Measurements from ENCODE around the gene C19orf53. TPM values are rescaled to one million over a fixed set of nuclear protein-coding genes. Genes with fewer than 3 reads are reported as not detected.

C19orf53 gene
- polyA plus RNA-seq, 1 donor (not counting 4 experiments of a cell fraction or from before 2014, with no cell fraction given): 143 TPM

DNA sequence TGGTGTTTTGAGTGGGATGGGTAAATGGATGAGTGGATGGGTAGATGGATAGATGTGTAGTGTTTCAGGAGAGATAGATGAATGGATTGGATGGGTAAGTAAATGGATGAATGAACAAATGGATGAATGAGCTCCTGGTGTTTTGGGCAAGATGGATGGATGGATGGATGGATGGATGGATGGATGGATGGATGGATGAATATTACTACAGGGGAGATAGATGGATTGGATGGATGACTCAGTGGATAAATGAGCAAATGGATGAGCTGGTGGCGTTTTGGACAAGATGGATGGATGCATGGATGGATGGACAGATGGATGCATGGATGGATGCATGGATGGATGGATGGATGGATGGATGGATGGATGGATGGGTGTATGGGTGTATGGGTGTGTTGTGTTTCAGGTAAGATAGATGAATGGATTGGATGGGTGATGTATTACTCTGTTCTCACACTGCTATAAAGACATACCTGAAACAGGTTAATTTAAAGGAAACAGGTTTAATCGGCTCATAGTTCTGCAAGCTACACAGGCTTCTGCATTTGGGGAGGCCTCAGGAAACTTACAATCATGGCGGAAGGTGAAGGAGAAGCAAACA is 33.3 kb downstream of the C19orf53 start:
- Histone ChIP-seq H3K9ac (ENCODE audit: control insufficient read depth, extremely low read depth, insufficient read depth, low read length) (no peak overlapping the region), H3K4me2 (ENCODE audit: control insufficient read depth, extremely low read depth, insufficient read depth, low read depth, low read length) (no peak overlapping the region), H3K27me3 (ENCODE audit: control insufficient read depth, extremely low read depth, insufficient read depth, low read length) (no peaks in the 10 kb centered on the region), H3K36me3 (ENCODE audit: control insufficient read depth in 2 of 2, extremely low read depth in 1 of 2, insufficient read depth in 2 of 2, low read length in 2 of 2) (peaks cover 8 to 14% of the 10 kb centered on the region in 2 experiments), H3K27ac (ENCODE audit: control insufficient read depth, insufficient read depth, low read length) (no peak overlapping the region), H2AFZ (ENCODE audit: control insufficient read depth, low read length) (no peak overlapping the region), H4K20me1 (ENCODE audit: control insufficient read depth, extremely low read depth, insufficient read depth, low read length) (no peaks in the 10 kb centered on the region), H3K79me2 (ENCODE audit: control insufficient read depth, insufficient read depth, low read length) (no peaks in the 10 kb centered on the region), H3K4me3 (ENCODE audit: control insufficient read depth in 2 of 3, extremely low read depth in 1 of 3, insufficient read depth in 2 of 3, low read depth in 1 of 3, low read length in 3 of 3) (no peak overlapping the region), H3K4me1 (ENCODE audit: control insufficient read depth, extremely low read depth, insufficient read depth, low read length) (peaks cover 3% of the 10 kb centered on the region), H3K9me3 (ENCODE audit: control insufficient read depth, low read depth, low read length) (no peaks in the 10 kb centered on the region), H3K9me1 (ENCODE audit: control insufficient read depth, extremely low read depth, insufficient read depth, low read length) (no peaks in the 10 kb centered on the region)
- TF ChIP-seq CTCF (optimal IDR thresholded peaks at IDR 0.05 in 1 of 3, IDR thresholded peaks at IDR 0.05 in 1 of 3, conservative IDR thresholded peaks at IDR 0.05 in 1 of 3; ENCODE audit: extremely low read depth in 1 of 3, insufficient read depth in 2 of 3, low read length in 3 of 3) (no peak), EZH2 (IDR thresholded peaks at IDR 0.05; ENCODE audit: low read length) (no peak)
- dilution Hi-C loops (cut with MboI; ENCODE audit: extremely low pct_ligation_motif_present, low sequenced_read_pairs): no loop called here
- DNase-seq (ENCODE audit: low read depth, low spot score) (no peak), FAIRE-seq (no peak)

- H3K4me2 ChIP-seq (ENCODE audit: control insufficient read depth, extremely low read depth, insufficient read depth, low read depth, low read length): no peak overlapping the region
- H3K9ac ChIP-seq (ENCODE audit: control insufficient read depth, extremely low read depth, insufficient read depth, low read length): no peak overlapping the region
- peaks cover 8 to 21% of the 10 kb centered on the region in 2 experiments for H3K36me3 ChIP-seq (ENCODE audit: control insufficient read depth in 2 of 2, extremely low read depth in 1 of 2, insufficient read depth in 2 of 2, low read length in 2 of 2)
- H3K4me3 ChIP-seq (ENCODE audit: control insufficient read depth in 2 of 3, extremely low read depth in 1 of 3, insufficient read depth in 2 of 3, low read depth in 1 of 3, low read length in 3 of 3): no peak overlapping the region
- H3K9me1 ChIP-seq (ENCODE audit: control insufficient read depth, extremely low read depth, insufficient read depth, low read length): no peaks in the 10 kb centered on the region
- H3K27me3 ChIP-seq (ENCODE audit: control insufficient read depth, extremely low read depth, insufficient read depth, low read length): no peaks in the 10 kb centered on the region
- H4K20me1 ChIP-seq (ENCODE audit: control insufficient read depth, extremely low read depth, insufficient read depth, low read length): no peaks in the 10 kb centered on the region
- H3K79me2 ChIP-seq (ENCODE audit: control insufficient read depth, insufficient read depth, low read length): no peaks in the 10 kb centered on the region
- TF ChIP-seq CTCF (optimal IDR thresholded peaks at IDR 0.05 in 1 of 3, IDR thresholded peaks at IDR 0.05 in 1 of 3, conservative IDR thresholded peaks at IDR 0.05 in 1 of 3; ENCODE audit: extremely low read depth in 1 of 3, insufficient read depth in 2 of 3, low read length in 3 of 3) (no peak), EZH2 (IDR thresholded peaks at IDR 0.05; ENCODE audit: low read length) (no peak)
- no peak overlapping the region for H2AFZ ChIP-seq (ENCODE audit: control insufficient read depth, low read length)
- dilution Hi-C loops (cut with MboI; ENCODE audit: extremely low pct_ligation_motif_present, low sequenced_read_pairs): no loop called here
- H3K4me1 ChIP-seq (ENCODE audit: control insufficient read depth, extremely low read depth, insufficient read depth, low read length): no peaks in the 10 kb centered on the region
- FAIRE-seq (no peak), DNase-seq (ENCODE audit: low read depth, low spot score) (no peak)
- no peaks in the 10 kb centered on the region for H3K9me3 ChIP-seq (ENCODE audit: control insufficient read depth, low read depth, low read length)
- H3K27ac ChIP-seq (ENCODE audit: control insufficient read depth, insufficient read depth, low read length): no peak overlapping the region
Observed at GRCh38 chr19:13808856-13809255, 34.6 kb downstream of the C19orf53 start.
